Measurements from ENCODE around the gene U2AF1L4.

DNA sequence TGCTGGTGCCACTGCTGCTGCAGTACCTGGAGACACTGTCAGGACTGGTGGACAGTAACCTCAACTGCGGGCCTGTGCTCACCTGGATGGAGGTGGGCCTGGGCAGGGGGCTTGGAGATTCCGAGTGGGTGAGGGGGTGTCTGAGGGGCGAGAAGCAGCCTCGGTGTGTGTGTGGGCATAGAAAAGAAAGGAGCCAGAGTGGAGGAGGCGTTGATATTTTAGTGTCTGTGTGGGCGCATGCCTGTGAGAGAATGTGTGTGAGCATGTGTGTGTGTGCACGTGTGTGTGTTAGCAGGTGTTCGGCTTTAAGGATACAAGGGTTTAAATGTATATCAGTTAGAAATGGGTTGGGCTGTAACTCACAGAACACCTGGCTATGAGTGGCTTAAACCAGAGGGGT lies 33.8 kb upstream of the U2AF1L4 start:
- TF ChIP-seq, protein P1, sequence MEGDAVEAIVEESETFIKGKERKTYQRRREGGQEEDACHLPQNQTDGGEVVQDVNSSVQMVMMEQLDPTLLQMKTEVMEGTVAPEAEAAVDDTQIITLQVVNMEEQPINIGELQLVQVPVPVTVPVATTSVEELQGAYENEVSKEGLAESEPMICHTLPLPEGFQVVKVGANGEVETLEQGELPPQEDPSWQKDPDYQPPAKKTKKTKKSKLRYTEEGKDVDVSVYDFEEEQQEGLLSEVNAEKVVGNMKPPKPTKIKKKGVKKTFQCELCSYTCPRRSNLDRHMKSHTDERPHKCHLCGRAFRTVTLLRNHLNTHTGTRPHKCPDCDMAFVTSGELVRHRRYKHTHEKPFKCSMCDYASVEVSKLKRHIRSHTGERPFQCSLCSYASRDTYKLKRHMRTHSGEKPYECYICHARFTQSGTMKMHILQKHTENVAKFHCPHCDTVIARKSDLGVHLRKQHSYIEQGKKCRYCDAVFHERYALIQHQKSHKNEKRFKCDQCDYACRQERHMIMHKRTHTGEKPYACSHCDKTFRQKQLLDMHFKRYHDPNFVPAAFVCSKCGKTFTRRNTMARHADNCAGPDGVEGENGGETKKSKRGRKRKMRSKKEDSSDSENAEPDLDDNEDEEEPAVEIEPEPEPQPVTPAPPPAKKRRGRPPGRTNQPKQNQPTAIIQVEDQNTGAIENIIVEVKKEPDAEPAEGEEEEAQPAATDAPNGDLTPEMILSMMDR (IDR thresholded peaks at IDR 0.05; ENCODE audit: low read depth, low read length): no peak
- TF ChIP-seq EZH2phosphoT487 (IDR thresholded peaks at IDR 0.05; ENCODE audit: low read depth): no peak

Data from OCI-LY3 (cell line).